HepG2 (cell line): ENCODE data around the gene UXS1. TPM values are rescaled to one million over a fixed set of nuclear protein-coding genes. Genes with fewer than 3 reads are reported as not detected.

Experiments
- HOXA5 ChIP-seq: sonication (generic); formaldehyde crosslinking; IDR thresholded peaks from 2 replicates; pipeline ENCODE4 v1.4.0; 2020; ENCODE audit warnings: missing genetic modification reagents
- KLF16 ChIP-seq, 2 experiments: sonication (generic) in 1 of 2; formaldehyde crosslinking in 1 of 2; IDR thresholded peaks; 2 replicates each; pipeline versions ENCODE4 v1.6.1 to v1.8.0; 2016 to 2023; ENCODE audit warnings: missing genetic modification reagents in 2 of 2, missing compliant biosample characterization in 1 of 2
- MIXL1 ChIP-seq: IDR thresholded peaks from 2 replicates; pipeline ENCODE4 v1.6.1; 2016
- RBM39 ChIP-seq: fragments of 200-400 bp; formaldehyde crosslinking; IDR thresholded peaks from one replicate; pipeline ENCODE4 v1.6.1; 2018; ENCODE audit warnings: antibody characterized with exemption, mild to moderate bottlenecking, low read depth, low read length; ENCODE audit not compliant: poor library complexity, severe bottlenecking
- ZFP41 ChIP-seq: sonication (generic); formaldehyde crosslinking; IDR thresholded peaks from 2 replicates; pipeline ENCODE4 v1.4.0; 2020; ENCODE audit warnings: mild to moderate bottlenecking, missing genetic modification reagents, borderline replicate concordance
- ZNF614 ChIP-seq: IDR thresholded peaks from 2 replicates; pipeline ENCODE4 v1.6.1; 2018; ENCODE audit warnings: missing biosample characterization, missing genetic modification reagents, inconsistent platforms, borderline replicate concordance
- ZNF724P ChIP-seq: sonication (generic); formaldehyde crosslinking; IDR thresholded peaks from 2 replicates; pipeline ENCODE4 v1.8.0; 2022; ENCODE audit warnings: missing genetic modification reagents, borderline replicate concordance
- polyA plus RNA-seq, 8 experiments: library from polyadenylated mRNA; depleted of rRNA in 3 of 8; stranded (reverse) in 7 of 8; unstranded in 1 of 8; fragments of >200 nt; fragmentation: Illumina TruSeq in 4 of 8; extraction: Trizol in 4 of 8; gene quantifications; 2 replicates each; pipeline versions ENCODE4 v1.2.1 to v1.2.3, GENCODE V29; 2011 to 2016; ENCODE audit warnings: low read depth in 4 of 8, missing spikeins in 1 of 8, mixed read lengths in 1 of 8; ENCODE audit not compliant: insufficient read depth in 1 of 8
- total RNA-seq, 5 experiments: library from RNA; depleted of rRNA; stranded (reverse); fragments of >200 nt; fragmentation: Illumina TruSeq; extraction: Trizol; gene quantifications; 2 replicates each; pipeline ENCODE4 v1.2.3, GENCODE V29; 2016; ENCODE audit warnings: low read depth in 1 of 5
- TF ChIP-seq, protein P1 (sequence below): sonication (generic); formaldehyde crosslinking; IDR thresholded peaks from 2 replicates; pipeline ENCODE4 v1.4.0; 2020; ENCODE audit warnings: missing genetic modification reagents, mild to moderate bottlenecking, borderline replicate concordance
- TF ChIP-seq, protein P2 (sequence below): sonication (generic); formaldehyde crosslinking; IDR thresholded peaks from 2 replicates; pipeline ENCODE4 v1.4.0; 2020; ENCODE audit warnings: missing genetic modification reagents, borderline replicate concordance
- TF ChIP-seq, protein P3 (sequence below): sonication (generic); formaldehyde crosslinking; IDR thresholded peaks from 2 replicates; pipeline ENCODE4 v1.4.0; 2020; ENCODE audit warnings: missing genetic modification reagents
- TF ChIP-seq, protein P4 (sequence below): sonication (generic); formaldehyde crosslinking; conservative IDR thresholded peaks from 2 replicates; pipeline ENCODE4 v1.8.0; 2022; ENCODE audit warnings: missing genetic modification reagents

The UXS1 gene
- total and polyA plus RNA-seq, 2 of the 13 experiments (the other 11 are each of a cell fraction or from before 2014, with no cell fraction given) = 53.3 to 110 TPM

DNA sequence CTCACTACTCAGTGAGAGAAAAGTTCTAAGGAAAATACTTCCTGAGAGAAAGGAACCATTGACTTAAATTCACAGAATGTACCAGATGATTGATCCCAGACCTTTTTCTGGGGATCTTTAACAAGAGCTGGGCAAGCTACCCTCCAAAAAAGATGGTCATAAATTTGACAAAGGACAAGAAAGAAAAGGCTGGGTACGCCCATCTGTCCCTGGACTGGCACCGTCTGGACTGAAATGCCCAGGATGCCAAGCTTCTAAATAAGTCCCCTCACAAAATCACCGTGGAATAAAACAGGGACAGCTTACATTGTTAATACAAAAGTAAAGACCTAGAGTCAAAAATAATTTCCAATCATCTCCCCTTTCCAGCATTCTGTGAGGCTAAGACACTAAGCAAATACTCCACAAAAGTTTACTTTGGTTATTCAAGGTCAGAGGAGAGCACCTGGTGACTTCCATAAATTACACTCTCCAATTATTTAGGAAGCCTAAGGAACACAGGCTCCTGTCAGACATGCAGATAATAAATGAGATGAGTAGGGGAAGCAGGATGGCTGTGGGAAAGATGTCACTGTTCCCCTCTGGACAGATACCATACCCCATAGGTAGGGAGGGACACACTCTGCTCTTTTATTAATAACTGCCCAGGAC is 69.9 kb downstream of the UXS1 start (continued):
- TF ChIP-seq, protein P1, sequence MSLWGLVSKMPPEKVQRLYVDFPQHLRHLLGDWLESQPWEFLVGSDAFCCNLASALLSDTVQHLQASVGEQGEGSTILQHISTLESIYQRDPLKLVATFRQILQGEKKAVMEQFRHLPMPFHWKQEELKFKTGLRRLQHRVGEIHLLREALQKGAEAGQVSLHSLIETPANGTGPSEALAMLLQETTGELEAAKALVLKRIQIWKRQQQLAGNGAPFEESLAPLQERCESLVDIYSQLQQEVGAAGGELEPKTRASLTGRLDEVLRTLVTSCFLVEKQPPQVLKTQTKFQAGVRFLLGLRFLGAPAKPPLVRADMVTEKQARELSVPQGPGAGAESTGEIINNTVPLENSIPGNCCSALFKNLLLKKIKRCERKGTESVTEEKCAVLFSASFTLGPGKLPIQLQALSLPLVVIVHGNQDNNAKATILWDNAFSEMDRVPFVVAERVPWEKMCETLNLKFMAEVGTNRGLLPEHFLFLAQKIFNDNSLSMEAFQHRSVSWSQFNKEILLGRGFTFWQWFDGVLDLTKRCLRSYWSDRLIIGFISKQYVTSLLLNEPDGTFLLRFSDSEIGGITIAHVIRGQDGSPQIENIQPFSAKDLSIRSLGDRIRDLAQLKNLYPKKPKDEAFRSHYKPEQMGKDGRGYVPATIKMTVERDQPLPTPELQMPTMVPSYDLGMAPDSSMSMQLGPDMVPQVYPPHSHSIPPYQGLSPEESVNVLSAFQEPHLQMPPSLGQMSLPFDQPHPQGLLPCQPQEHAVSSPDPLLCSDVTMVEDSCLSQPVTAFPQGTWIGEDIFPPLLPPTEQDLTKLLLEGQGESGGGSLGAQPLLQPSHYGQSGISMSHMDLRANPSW = 0 out of 2 replicates have a peak, but pooled peaks have one; percentile 67
- TF ChIP-seq, protein P2, sequence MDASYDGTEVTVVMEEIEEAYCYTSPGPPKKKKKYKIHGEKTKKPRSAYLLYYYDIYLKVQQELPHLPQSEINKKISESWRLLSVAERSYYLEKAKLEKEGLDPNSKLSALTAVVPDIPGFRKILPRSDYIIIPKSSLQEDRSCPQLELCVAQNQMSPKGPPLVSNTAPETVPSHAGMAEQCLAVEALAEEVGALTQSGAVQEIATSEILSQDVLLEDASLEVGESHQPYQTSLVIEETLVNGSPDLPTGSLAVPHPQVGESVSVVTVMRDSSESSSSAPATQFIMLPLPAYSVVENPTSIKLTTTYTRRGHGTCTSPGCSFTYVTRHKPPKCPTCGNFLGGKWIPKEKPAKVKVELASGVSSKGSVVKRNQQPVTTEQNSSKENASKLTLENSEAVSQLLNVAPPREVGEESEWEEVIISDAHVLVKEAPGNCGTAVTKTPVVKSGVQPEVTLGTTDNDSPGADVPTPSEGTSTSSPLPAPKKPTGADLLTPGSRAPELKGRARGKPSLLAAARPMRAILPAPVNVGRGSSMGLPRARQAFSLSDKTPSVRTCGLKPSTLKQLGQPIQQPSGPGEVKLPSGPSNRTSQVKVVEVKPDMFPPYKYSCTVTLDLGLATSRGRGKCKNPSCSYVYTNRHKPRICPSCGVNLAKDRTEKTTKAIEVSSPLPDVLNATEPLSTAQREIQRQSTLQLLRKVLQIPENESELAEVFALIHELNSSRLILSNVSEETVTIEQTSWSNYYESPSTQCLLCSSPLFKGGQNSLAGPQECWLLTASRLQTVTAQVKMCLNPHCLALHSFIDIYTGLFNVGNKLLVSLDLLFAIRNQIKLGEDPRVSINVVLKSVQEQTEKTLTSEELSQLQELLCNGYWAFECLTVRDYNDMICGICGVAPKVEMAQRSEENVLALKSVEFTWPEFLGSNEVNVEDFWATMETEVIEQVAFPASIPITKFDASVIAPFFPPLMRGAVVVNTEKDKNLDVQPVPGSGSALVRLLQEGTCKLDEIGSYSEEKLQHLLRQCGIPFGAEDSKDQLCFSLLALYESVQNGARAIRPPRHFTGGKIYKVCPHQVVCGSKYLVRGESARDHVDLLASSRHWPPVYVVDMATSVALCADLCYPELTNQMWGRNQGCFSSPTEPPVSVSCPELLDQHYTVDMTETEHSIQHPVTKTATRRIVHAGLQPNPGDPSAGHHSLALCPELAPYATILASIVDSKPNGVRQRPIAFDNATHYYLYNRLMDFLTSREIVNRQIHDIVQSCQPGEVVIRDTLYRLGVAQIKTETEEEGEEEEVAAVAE (CRISPR knock-in tag) = peak; percentile 27; the same call in 1 of the 2 replicates
- TF ChIP-seq MIXL1 (CRISPR knock-in tag) (no peak), ZNF724P (CRISPR knock-in tag) (no peak), KLF16 (CRISPR knock-in tag; IDR thresholded peaks at IDR 0.05) (no peak), RBM39 (no peak), ZNF614 (CRISPR knock-in tag) (no peak), HOXA5 (CRISPR knock-in tag) (no peak), ZFP41 (CRISPR knock-in tag) (no peak)
- TF ChIP-seq, protein P3, sequence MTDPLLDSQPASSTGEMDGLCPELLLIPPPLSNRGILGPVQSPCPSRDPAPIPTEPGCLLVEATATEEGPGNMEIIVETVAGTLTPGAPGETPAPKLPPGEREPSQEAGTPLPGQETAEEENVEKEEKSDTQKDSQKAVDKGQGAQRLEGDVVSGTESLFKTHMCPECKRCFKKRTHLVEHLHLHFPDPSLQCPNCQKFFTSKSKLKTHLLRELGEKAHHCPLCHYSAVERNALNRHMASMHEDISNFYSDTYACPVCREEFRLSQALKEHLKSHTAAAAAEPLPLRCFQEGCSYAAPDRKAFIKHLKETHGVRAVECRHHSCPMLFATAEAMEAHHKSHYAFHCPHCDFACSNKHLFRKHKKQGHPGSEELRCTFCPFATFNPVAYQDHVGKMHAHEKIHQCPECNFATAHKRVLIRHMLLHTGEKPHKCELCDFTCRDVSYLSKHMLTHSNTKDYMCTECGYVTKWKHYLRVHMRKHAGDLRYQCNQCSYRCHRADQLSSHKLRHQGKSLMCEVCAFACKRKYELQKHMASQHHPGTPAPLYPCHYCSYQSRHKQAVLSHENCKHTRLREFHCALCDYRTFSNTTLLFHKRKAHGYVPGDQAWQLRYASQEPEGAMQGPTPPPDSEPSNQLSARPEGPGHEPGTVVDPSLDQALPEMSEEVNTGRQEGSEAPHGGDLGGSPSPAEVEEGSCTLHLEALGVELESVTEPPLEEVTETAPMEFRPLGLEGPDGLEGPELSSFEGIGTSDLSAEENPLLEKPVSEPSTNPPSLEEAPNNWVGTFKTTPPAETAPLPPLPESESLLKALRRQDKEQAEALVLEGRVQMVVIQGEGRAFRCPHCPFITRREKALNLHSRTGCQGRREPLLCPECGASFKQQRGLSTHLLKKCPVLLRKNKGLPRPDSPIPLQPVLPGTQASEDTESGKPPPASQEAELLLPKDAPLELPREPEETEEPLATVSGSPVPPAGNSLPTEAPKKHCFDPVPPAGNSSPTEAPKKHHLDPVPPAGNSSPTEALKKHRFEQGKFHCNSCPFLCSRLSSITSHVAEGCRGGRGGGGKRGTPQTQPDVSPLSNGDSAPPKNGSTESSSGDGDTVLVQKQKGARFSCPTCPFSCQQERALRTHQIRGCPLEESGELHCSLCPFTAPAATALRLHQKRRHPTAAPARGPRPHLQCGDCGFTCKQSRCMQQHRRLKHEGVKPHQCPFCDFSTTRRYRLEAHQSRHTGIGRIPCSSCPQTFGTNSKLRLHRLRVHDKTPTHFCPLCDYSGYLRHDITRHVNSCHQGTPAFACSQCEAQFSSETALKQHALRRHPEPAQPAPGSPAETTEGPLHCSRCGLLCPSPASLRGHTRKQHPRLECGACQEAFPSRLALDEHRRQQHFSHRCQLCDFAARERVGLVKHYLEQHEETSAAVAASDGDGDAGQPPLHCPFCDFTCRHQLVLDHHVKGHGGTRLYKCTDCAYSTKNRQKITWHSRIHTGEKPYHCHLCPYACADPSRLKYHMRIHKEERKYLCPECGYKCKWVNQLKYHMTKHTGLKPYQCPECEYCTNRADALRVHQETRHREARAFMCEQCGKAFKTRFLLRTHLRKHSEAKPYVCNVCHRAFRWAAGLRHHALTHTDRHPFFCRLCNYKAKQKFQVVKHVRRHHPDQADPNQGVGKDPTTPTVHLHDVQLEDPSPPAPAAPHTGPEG (CRISPR knock-in tag) = no peak
- TF ChIP-seq, protein P4, sequence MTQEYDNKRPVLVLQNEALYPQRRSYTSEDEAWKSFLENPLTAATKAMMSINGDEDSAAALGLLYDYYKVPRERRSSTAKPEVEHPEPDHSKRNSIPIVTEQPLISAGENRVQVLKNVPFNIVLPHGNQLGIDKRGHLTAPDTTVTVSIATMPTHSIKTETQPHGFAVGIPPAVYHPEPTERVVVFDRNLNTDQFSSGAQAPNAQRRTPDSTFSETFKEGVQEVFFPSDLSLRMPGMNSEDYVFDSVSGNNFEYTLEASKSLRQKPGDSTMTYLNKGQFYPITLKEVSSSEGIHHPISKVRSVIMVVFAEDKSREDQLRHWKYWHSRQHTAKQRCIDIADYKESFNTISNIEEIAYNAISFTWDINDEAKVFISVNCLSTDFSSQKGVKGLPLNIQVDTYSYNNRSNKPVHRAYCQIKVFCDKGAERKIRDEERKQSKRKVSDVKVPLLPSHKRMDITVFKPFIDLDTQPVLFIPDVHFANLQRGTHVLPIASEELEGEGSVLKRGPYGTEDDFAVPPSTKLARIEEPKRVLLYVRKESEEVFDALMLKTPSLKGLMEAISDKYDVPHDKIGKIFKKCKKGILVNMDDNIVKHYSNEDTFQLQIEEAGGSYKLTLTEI = no peak
